HG03045 (cell line): Measurements from ENCODE around the gene ZBTB7A.

ENCODE experiments used
- ATAC-seq: cut with Tn5 transposase; IDR thresholded peaks from one replicate; pipeline ENCODE4 v1.9.1; 2021; ENCODE audit warnings: mild to moderate bottlenecking, moderate library complexity; ENCODE audit not compliant: unreplicated experiment

Gene ZBTB7A

GRCh38 chr19:4038661-4039423 is 27.9 kb downstream of the ZBTB7A start:
- no peak for ATAC-seq

DNA sequence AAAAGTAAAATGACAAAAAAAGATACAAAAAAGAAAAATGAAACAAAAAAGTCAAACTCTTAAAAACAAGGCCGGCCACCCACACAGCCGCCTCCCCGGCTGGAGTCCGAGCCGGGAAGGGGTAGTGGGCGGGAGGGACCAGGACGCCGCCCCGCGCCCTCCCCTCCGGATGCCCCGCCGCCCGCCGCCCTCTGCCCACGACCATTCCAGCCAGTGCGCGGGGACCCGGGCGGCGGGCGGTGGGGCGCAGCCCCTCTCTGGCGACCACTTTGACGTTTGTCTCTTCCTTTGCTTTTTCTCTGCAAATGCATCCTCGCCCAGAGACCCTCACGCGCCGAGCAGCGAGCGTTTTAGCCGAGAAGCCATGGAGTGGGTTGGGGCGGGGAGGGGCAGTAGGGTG is 28.6 kb downstream of the ZBTB7A start:
- no peak for ATAC-seq

GRCh38 chr19:4037301-4037949 is 29.3 kb downstream of the ZBTB7A start:
- no peak for ATAC-seq

DNA sequence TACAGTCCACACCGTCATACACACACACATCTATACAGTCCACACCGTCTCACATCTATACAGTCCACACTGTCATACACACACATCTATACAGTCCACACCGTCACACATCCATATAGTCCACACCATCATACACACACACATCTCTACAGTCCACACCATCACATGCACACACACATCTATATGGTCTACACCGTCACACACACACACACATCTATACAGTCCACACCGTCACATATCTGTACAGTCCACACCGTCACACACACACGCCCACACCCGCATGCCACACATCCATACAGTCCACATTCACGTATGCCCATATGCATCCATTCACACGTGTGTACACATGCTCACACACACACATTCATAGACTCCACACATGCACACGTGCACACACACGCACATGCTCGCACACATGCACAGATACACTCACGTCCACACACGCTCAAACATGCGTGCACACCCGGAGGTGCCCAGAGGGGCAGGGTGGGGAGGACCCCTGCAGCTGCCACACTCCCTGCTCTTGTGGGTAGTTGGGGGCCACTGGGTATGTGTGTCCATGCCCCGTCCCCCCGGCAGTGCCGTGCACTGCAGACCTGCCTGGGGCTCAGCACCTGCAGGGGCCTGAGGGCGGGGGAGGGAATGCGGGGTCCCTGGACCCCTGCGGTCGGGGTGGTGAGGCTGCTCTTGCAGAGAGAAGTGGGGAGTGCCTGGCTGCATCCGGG is 30.0 kb downstream of the ZBTB7A start:
- ATAC-seq: no peak

DNA sequence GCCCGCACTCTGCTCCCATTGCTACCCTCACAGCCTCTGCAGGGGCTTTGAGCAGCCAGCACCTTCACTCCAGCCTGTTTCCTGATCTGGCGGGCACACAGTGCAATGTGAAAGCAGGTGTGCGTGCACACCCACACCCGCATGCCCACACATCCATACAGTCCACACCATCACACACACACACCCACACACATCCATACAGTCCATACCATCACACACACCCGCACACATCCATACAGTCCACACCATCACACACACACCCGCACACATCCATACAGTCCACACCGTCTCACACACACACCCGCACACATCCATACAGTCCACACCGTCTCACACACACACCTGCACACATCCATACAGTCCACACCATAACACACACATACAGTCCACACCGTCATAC is 31.1 kb downstream of the ZBTB7A start:
- no peak for ATAC-seq

GRCh38 chr19:4035018-4035566 is 31.6 kb downstream of the ZBTB7A start:
- ATAC-seq: no peak

GRCh38 chr19:4034048-4035017 is 32.4 kb downstream of the ZBTB7A start:
- ATAC-seq: no peak

GRCh38 chr19:4033028-4033956 is 33.4 kb downstream of the ZBTB7A start:
- ATAC-seq: no peak

DNA sequence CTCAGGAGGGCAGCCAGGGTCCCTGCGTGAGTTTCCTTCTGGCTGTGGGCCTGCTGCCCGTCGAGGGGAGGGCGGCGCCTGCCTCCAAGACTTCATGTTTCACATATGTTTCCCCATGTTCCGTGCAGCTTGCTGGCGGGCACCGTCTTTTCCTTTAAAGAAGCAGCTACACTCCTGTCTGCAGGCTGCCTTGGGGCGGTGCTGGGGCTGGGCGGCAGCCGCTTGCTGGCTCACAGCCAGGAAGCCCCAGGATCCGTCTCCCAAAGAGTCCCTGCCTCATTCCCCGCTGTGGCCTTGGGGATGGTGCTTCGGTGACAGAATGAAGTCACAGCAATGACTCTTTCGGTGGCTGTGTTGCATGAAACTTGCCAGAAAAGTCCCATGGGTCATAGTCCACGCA is 34.3 kb downstream of the ZBTB7A start:
- ATAC-seq: no peak

- ATAC-seq: no peak
These were observed 35.3 kb downstream of the ZBTB7A start for GRCh38 chr19:4031420-4031819.

GRCh38 chr19:4030981-4031380 is 35.7 kb downstream of the ZBTB7A start:
- ATAC-seq: no peak

- no peak for ATAC-seq
These were observed 36.1 kb downstream of the ZBTB7A start for GRCh38 chr19:4030552-4030951.

GRCh38 chr19:4029247-4029614 is 37.5 kb downstream of the ZBTB7A start:
- ATAC-seq: no peak

DNA sequence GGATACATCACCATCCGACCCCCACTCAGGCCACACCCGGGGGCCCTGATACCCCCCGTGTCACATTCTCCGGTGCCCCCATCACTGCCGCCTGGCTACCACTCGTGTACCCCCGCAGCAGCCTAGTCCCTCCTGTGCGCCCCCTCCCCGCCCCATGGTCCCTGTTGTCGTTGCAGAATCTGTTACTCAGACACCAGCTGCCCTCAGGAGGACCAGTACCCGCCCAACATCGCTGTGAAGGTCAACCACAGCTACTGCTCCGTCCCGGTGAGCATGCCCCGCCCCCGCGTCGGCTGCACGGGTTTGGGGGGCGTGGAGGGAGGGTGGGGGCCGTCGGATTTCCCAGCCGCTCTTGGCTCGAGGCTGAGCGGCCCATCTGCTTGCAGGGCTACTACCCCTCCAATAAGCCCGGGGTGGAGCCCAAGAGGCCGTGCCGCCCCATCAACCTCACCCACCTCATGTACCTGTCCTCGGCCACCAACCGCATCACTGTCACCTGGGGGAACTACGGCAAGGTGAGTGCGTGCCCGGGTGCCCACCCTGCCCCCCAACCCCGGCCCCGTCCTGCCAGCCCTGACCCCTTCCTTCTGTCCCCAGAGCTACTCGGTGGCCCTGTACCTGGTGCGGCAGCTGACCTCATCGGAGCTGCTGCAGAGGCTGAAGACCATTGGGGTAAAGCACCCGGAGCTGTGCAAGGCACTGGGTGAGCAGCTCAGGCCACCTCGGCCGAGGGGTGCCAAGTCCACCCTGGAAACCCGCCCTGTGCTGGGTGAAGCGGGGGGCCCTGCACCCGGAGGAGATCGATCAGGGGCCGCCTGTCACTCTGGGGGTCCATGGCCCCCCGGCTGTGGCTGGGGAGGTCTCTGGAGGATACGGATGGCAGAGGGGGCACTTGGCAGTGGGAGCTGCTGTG is 38.1 kb downstream of the ZBTB7A start:
- ATAC-seq: no peak

GRCh38 chr19:4027146-4027545 is 39.6 kb downstream of the ZBTB7A start:
- no peak for ATAC-seq

- ATAC-seq: no peak
These were observed 41.4 kb downstream of the ZBTB7A start for GRCh38 chr19:4025317-4025716.

DNA sequence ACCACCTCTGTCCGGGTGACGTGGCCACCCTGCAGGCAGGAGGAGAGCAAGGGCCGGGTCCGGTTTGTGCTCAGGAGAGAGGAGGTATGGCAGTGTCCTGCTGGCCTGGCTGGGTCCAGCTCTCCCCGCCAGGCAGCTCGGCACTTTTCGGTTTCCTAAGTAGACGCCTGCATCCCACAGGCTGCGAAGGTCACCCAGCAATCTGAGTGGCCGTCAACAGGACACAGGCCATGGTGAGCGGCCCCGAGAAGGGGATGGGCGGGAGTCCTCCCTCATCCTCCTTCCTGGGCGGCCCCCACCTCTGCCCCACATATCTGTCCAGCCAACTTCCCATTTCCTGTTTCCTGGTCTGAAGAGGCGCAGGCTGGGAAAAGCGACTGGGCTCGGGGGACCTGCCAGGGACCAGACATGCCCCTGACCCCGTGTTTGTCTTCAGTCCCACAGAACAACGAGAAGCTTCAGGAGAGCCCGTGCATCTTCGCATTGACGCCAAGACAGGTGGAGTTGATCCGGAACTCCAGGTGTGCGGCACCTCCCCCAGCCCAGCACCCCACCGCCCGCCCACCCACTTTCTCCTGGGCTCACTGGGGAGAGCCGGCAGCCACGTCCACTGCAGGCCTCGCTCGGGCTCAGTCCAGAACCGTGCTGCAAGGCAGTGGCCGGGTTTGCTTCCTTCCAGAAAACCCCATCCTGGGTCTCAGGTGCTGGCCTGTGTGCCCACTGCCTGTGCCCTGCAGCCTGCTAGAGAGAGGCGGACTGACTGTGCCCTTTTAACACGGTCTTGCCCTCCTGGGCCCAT is 42.9 kb downstream of the ZBTB7A start:
- no peak for ATAC-seq

GRCh38 chr19:4019578-4019977 is 47.1 kb downstream of the ZBTB7A start:
- ATAC-seq: no peak
